HepG2 (cell line): ENCODE results near the gene BIN1.

Source experiments
- BCLAF1 ChIP-seq: fragments of 450-650 bp; IDR thresholded peaks from 2 replicates; pipeline ENCODE4 v1.6.1; 2017; ENCODE audit warnings: mild to moderate bottlenecking
- MYNN ChIP-seq: sonication (generic); formaldehyde crosslinking; IDR thresholded peaks from 2 replicates; pipeline ENCODE4 v1.4.0; 2020; ENCODE audit warnings: mild to moderate bottlenecking, low read depth, missing genetic modification reagents
- ZBTB7A ChIP-seq: sonication (generic); formaldehyde crosslinking; IDR thresholded peaks from 2 replicates; pipeline ENCODE4 v1.8.0; 2022; ENCODE audit warnings: mild to moderate bottlenecking, missing genetic modification reagents

- TF ChIP-seq BCLAF1 (no peak), MYNN (CRISPR knock-in tag) (no peak), ZBTB7A (CRISPR knock-in tag) (no peak)
Measured at GRCh38 chr2:127012868-127013267, 94.1 kb downstream of the BIN1 start.
